Left lung (tissue), 10 donors: ENCODE data around the gene DPYD. TPM values are rescaled to one million over a fixed set of nuclear protein-coding genes. Genes with fewer than 3 reads are reported as not detected.

ENCODE experiments used
- ATAC-seq: fragments of 200-7000 bp; cut with Tn5 transposase; one replicate; pipeline ENCODE4 v1.9.1; 2020; ENCODE audit warnings: moderate library complexity
- DNase-seq, 4 donors: peaks; one replicate each; pipeline ENCODE4 v3.0.0-alpha.2; 2013 to 2020
- H3K27ac ChIP-seq, 2 donors: fragments of 200-600 bp; sonication (generic) in 1 of 2; one replicate each; pipeline versions ENCODE4 v1.5.0 to v1.8.0; 2020 to 2021
- H3K27me3 ChIP-seq, 2 donors: fragments of 200-600 bp; sonication (generic) in 1 of 2; one replicate each; pipeline versions ENCODE4 v1.5.0 to v1.8.0; 2020 to 2021
- H3K36me3 ChIP-seq, 2 donors: fragments of 200-600 bp; sonication (generic) in 1 of 2; one replicate each; pipeline versions ENCODE4 v1.5.0 to v1.8.0; 2020 to 2021
- H3K4me1 ChIP-seq, 2 donors: fragments of 200-600 bp; one replicate each; pipeline ENCODE4 v1.8.0; 2021
- H3K4me3 ChIP-seq, 2 donors: fragments of 200-600 bp; sonication (generic) in 1 of 2; one replicate each; pipeline versions ENCODE4 v1.5.0 to v1.8.0; 2020 to 2021; ENCODE audit warnings: mild to moderate bottlenecking in 1 of 2
- H3K9me3 ChIP-seq, 2 donors: fragments of 200-600 bp; sonication (generic) in 1 of 2; one replicate each; pipeline versions ENCODE4 v1.5.0 to v1.8.0; 2020 to 2021
- intact Hi-C, 2 donors: fragments of 100-400 bp; cut with DNase I; formaldehyde crosslinking; loops; one replicate each; pipeline versions ENCODE4 v1.11.2 to v1.14.2; 2022
- polyA plus RNA-seq, 6 donors: library from polyadenylated mRNA; unstranded; fragments of 120-200 nt; gene quantifications; one replicate each; pipeline ENCODE4 v1.2.1, GENCODE V29; 2013; ENCODE audit not compliant: insufficient read length in 6 of 6
- total RNA-seq, 2 donors: library from RNA; stranded (reverse); fragmentation: NEBNext Ultra II Directional; extraction: Animal tissue kit (Norgen Biotek cat#: 25700); gene quantifications; one replicate each; pipeline ENCODE4 v1.2.1, GENCODE V29; 2021
- TF ChIP-seq, protein P1 (sequence below), 2 donors: fragments of 200-600 bp; sonication (generic) in 1 of 2; IDR thresholded peaks; one replicate each; pipeline versions ENCODE4 v1.5.0 to v1.8.0; 2021; ENCODE audit warnings: antibody characterized with exemption in 2 of 2
- donor health status: DM: no; HTN: yes; CAD: no.
- donor health status: DM: no; HTN: no; CAD: no.

Gene DPYD
- total and polyA plus RNA-seq, 8 donors: 21.4 to 106 (median 26.1) TPM

DNA sequence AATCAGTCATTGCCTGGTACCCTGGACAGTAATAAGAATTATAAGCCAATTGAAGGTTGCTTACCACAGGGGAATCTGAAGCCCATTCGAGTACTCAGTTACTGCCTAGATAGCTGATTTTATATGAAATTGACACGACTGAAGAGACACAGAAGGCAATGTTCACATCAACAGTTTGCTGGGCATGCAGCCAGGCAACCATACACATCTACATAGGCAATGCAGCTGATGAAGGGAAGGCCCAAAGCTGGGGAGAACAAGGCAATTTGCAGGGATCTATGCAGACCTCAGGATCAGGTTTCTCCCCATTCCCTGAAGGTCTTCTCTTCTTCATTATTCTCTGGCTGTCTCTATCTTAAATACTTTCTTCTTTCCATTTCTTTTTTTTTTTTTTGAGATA is 750.5 kb downstream of the DPYD start:
- Histone ChIP-seq H3K27ac (no peak overlapping the region), H3K36me3 (no peaks in the 10 kb centered on the region), H3K9me3 (no peaks in the 10 kb centered on the region), H3K27me3 (no peaks in the 10 kb centered on the region), H3K4me1 (no peaks in the 10 kb centered on the region), H3K4me3 (no peak overlapping the region)
- ATAC-seq: no peak
- DNase-seq: no peak
- TF ChIP-seq, protein P1, sequence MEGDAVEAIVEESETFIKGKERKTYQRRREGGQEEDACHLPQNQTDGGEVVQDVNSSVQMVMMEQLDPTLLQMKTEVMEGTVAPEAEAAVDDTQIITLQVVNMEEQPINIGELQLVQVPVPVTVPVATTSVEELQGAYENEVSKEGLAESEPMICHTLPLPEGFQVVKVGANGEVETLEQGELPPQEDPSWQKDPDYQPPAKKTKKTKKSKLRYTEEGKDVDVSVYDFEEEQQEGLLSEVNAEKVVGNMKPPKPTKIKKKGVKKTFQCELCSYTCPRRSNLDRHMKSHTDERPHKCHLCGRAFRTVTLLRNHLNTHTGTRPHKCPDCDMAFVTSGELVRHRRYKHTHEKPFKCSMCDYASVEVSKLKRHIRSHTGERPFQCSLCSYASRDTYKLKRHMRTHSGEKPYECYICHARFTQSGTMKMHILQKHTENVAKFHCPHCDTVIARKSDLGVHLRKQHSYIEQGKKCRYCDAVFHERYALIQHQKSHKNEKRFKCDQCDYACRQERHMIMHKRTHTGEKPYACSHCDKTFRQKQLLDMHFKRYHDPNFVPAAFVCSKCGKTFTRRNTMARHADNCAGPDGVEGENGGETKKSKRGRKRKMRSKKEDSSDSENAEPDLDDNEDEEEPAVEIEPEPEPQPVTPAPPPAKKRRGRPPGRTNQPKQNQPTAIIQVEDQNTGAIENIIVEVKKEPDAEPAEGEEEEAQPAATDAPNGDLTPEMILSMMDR (IDR thresholded peaks at IDR 0.05): no peak
- intact Hi-C loops: no loop called here

DNA sequence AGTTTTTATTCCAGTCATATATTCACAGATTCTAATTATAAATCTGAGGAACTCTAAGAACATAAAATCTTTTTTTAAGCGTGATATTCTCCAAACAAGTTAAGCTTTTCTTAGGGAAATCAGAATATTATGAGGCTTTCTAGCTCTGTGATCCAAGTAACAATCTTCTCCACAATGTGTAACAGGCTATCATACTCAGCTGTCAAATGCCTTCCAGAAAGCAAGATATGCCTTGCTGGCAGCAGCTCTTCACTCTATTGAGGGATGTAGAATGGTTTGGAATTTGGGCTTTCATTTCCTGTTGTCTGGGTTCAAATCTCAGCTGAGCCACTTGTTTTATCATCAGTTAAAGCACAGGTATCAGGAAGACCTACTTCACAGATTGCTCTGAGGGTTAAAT is 752.8 kb downstream of the DPYD start:
- TF ChIP-seq, protein P1 (IDR thresholded peaks at IDR 0.05): no peak
- intact Hi-C loops: no loop called here
- H3K27me3 ChIP-seq: no peaks in the 10 kb centered on the region
- H3K4me1 ChIP-seq: no peaks in the 10 kb centered on the region
- ATAC-seq (no peak), DNase-seq (no peak)
- no peaks in the 10 kb centered on the region for H3K36me3 ChIP-seq
- H3K27ac ChIP-seq: no peak overlapping the region
- H3K9me3 ChIP-seq: peaks cover 0 to 7% of the 10 kb centered on the region in 2 donors
- no peak overlapping the region for H3K4me3 ChIP-seq

DNA sequence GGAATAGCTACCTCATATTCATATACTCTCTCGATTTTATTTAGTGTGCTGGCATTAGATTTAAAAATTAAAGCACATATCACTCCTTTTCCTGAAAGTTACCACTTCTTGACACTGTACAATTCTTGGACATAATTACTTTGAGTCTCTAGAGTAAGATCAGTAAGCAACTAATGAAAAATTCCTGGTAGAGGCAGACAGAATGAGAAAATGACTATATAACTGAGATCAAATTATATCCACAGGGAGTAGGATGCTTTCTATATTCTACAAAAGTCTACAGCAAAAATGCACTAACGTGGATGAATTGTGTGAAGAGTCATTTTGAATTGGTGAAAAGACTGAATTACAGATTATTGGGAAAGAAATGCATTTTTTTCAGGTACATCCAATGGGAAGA is 753.6 kb downstream of the DPYD start:
- ATAC-seq: no peak

DNA sequence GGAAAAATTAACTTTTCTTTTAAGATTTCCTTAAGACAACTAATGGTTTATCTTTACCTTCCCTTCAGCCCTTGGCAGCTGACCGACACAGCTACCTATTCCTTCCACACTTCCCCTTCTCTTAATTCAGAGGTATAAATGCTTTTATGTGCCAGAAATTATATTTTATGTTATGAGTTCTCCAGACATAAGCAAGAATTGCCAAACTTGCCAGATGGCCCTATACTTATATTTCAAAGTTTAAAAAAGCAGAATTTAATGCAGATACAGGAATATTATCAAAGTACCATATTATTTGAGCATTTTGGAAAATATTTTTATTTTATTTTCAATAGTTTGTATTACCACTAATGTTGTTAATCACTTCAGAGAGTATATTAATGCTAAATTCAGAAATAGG is 754.2 kb downstream of the DPYD start:
- peaks cover 0 to 8% of the 10 kb centered on the region in 2 donors for H3K9me3 ChIP-seq
- H3K4me1 ChIP-seq: no peaks in the 10 kb centered on the region
- no peak overlapping the region for H3K27ac ChIP-seq
- TF ChIP-seq, protein P1 (IDR thresholded peaks at IDR 0.05): no peak
- H3K4me3 ChIP-seq: no peak overlapping the region
- ATAC-seq (no peak), DNase-seq (no peak)
- H3K27me3 ChIP-seq: no peaks in the 10 kb centered on the region
- intact Hi-C loops: no loop called here
- H3K36me3 ChIP-seq: no peaks in the 10 kb centered on the region

More for the DNA sequence above, 753.6 kb downstream of the DPYD start:
- Histone ChIP-seq H3K9me3 (peaks cover 0 to 8% of the 10 kb centered on the region in 2 donors), H3K36me3 (no peaks in the 10 kb centered on the region), H3K27me3 (no peaks in the 10 kb centered on the region), H3K27ac (no peak overlapping the region), H3K4me3 (no peak overlapping the region), H3K4me1 (no peaks in the 10 kb centered on the region)
- DNase-seq: no peak
- intact Hi-C loops: no loop called here
- TF ChIP-seq, protein P1 (IDR thresholded peaks at IDR 0.05): no peak

DNA sequence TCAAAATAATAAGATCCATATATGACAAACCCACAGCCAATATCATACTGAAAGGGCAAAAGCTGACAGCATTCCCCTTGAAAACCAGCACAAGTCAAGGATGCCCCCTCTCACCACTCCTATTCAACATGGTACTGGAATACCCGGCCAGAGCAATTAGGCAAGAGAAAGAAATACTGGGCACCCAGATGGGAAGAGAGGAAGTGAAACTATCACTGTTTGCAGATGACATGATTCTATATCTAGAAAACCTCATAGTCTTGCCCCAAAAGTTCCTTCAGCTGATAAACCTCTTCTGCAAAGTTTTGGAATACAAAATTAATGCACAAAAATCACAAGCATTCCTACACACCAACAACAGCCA is 756.6 kb downstream of the DPYD start:
- TF ChIP-seq, protein P1 (IDR thresholded peaks at IDR 0.05): no peak
- H3K27me3 ChIP-seq: no peaks in the 10 kb centered on the region
- DNase-seq (no peak), ATAC-seq (no peak)
- H3K27ac ChIP-seq: no peak overlapping the region
- H3K4me3 ChIP-seq: no peak overlapping the region
- peaks cover 5 to 7% of the 10 kb centered on the region in 2 donors for H3K4me1 ChIP-seq
- H3K36me3 ChIP-seq: no peaks in the 10 kb centered on the region
- intact Hi-C loops: no loop called here
- H3K9me3 ChIP-seq: peaks cover 0 to 8% of the 10 kb centered on the region in 2 donors
